IMR-90 (cell line): ENCODE data around the gene CDHR4.
"Not testable (repeated sequence)": the region's sequence is repeated elsewhere in the genome, so short reads cannot be mapped to it uniquely, and the experiment has no call there.

ENCODE experiments used
- MAFK ChIP-seq: IDR thresholded peaks from 2 replicates; pipeline ENCODE4 v1.6.1; 2012; ENCODE audit warnings: low read depth, low read length, improper control_type of control experiment
- POLR2A ChIP-seq: IDR thresholded peaks from 2 replicates; pipeline ENCODE4 v1.6.1; 2012; ENCODE audit warnings: mild to moderate bottlenecking, low read depth, low read length
- RAD21 ChIP-seq: IDR thresholded peaks from 2 replicates; pipeline ENCODE4 v1.6.1; 2012; ENCODE audit warnings: low read length, improper control_type of control experiment
- RCOR1 ChIP-seq: IDR thresholded peaks from 2 replicates; pipeline ENCODE4 v1.6.1; 2012; ENCODE audit warnings: mild to moderate bottlenecking, low read length, improper control_type of control experiment; ENCODE audit not compliant: insufficient replicate concordance
- SMC3 ChIP-seq: fragments of 150-350 bp; IDR thresholded peaks from 2 replicates; pipeline ENCODE4 v1.6.1; 2016; ENCODE audit warnings: low read depth, mild to moderate bottlenecking, antibody characterized with exemption, low read length, moderate library complexity
- USF2 ChIP-seq: fragments of 150-350 bp; IDR thresholded peaks from 2 replicates; pipeline ENCODE4 v1.6.1; 2017; ENCODE audit warnings: mild to moderate bottlenecking, antibody characterized with exemption, low read length, low read depth
- TF ChIP-seq, protein P1 (sequence below): conservative IDR thresholded peaks from 2 replicates; pipeline ENCODE4 v1.5.1; 2012; ENCODE audit warnings: mild to moderate bottlenecking, low read depth, low read length, improper control_type of control experiment

GRCh38 chr3:49780975-49781365 lies 18.7 kb downstream of the CDHR4 start:
- not testable (repeated sequence) for TF ChIP-seq RCOR1, SMC3, POLR2A, MAFK, RAD21, USF2
- TF ChIP-seq, protein P1, sequence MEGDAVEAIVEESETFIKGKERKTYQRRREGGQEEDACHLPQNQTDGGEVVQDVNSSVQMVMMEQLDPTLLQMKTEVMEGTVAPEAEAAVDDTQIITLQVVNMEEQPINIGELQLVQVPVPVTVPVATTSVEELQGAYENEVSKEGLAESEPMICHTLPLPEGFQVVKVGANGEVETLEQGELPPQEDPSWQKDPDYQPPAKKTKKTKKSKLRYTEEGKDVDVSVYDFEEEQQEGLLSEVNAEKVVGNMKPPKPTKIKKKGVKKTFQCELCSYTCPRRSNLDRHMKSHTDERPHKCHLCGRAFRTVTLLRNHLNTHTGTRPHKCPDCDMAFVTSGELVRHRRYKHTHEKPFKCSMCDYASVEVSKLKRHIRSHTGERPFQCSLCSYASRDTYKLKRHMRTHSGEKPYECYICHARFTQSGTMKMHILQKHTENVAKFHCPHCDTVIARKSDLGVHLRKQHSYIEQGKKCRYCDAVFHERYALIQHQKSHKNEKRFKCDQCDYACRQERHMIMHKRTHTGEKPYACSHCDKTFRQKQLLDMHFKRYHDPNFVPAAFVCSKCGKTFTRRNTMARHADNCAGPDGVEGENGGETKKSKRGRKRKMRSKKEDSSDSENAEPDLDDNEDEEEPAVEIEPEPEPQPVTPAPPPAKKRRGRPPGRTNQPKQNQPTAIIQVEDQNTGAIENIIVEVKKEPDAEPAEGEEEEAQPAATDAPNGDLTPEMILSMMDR: not testable (repeated sequence)
